HCT116 (cell line): ENCODE results near the gene GRIK4. TPM values are rescaled to one million over a fixed set of nuclear protein-coding genes. Genes with fewer than 3 reads are reported as not detected.

Source experiments
- ATAC-seq: fragments of 200-7000 bp; cut with Tn5 transposase; 2 replicates; pipeline ENCODE4 v1.9.1; 2020; ENCODE audit warnings: mild to moderate bottlenecking, moderate library complexity
- BruUV-seq: library from RNA; stranded (reverse); fragments of 400-500 nt; replicated peaks from 2 replicates; lab custom pipeline; 2021; lab: Mats Ljungman, UMichigan
- CTCF ChIA-PET: fragments of 300-600 bp; sonication (Branson Sonifier 250); formaldehyde crosslinking; loops from one replicate; lab custom pipeline; 2021; ENCODE audit warnings: antibody characterized with exemption; lab: Charles Lee
- POLR2A ChIA-PET: fragments of 300-600, 350-600 bp; sonication (Branson Sonifier 250); formaldehyde crosslinking; loops from one replicate; lab custom pipeline; 2021; ENCODE audit warnings: antibody characterized with exemption; lab: Charles Lee
- RAD21 ChIA-PET, 2 experiments: fragments of 300-600 bp; sonication (Branson Sonifier 250); formaldehyde crosslinking; loops; one replicate each; lab custom pipeline; 2023; ENCODE audit warnings: low total read pairs in 2 of 2; ENCODE audit not compliant: uncharacterized antibody in 2 of 2, unreplicated experiment in 2 of 2, low non-redundant PET in 1 of 2; lab: Charles Lee
- DNase-seq: peaks from one replicate; pipeline ENCODE4 v3.0.0-alpha.2; 2010; ENCODE audit warnings: low read depth, low spot score
- H2AFZ ChIP-seq: fragments of 200-600 bp; shearing (Covaris generic), sonication (generic); 2 replicates; pipeline ENCODE4 v1.6.1; 2017; ENCODE audit warnings: low read depth, mixed run types, mixed read lengths, antibody characterized with exemption, low read length; ENCODE audit not compliant: poor library complexity, severe bottlenecking
- H3K27ac ChIP-seq: 2 replicates; pipeline ENCODE4 v1.5.1; 2012; ENCODE audit warnings: low read depth, low read length
- H3K27me3 ChIP-seq: fragments of 200-600 bp; sonication (generic); 2 replicates; pipeline ENCODE4 v1.6.1; 2016; ENCODE audit warnings: mixed run types, low read length, mixed read lengths; ENCODE audit not compliant: insufficient read depth
- H3K36me3 ChIP-seq, 2 experiments: fragments of 200-500 bp in 1 of 2; fragments of 200-600 bp in 1 of 2; sonication (Bioruptor generic) in 1 of 2; sonication (generic) in 1 of 2; 2 replicates each; pipeline versions ENCODE4 v1.5.1 to v1.6.1; 2014 to 2016; ENCODE audit warnings: low read length in 2 of 2, inconsistent platforms in 1 of 2, mixed read lengths in 1 of 2, mixed run types in 1 of 2; ENCODE audit not compliant: insufficient read depth in 2 of 2, control insufficient read depth in 1 of 2
- H3K4me1 ChIP-seq, 2 experiments: fragments of 200-600 bp in 1 of 2; sonication (generic) in 1 of 2; 2 replicates each; pipeline versions ENCODE4 v1.5.1 to v1.6.1; 2012 to 2017; ENCODE audit warnings: low read length in 2 of 2, inconsistent platforms in 1 of 2, mild to moderate bottlenecking in 1 of 2, mixed read lengths in 1 of 2, mixed run types in 1 of 2, moderate library complexity in 1 of 2; ENCODE audit not compliant: insufficient read depth in 2 of 2, control insufficient read depth in 1 of 2
- H3K4me2 ChIP-seq: fragments of 200-600 bp; sonication (generic); 2 replicates; pipeline ENCODE4 v1.6.1; 2017; ENCODE audit warnings: mixed run types, low read length, mixed read lengths
- H3K4me3 ChIP-seq, 2 experiments: fragments of 200-600 bp in 1 of 2; sonication (generic) in 1 of 2; replicated peaks in 1 of 2; 2 replicates each; pipeline ENCODE4 v1.5.1; 2011 to 2016; ENCODE audit warnings: low read length in 2 of 2, control low read depth in 1 of 2, low read depth in 1 of 2, mild to moderate bottlenecking in 1 of 2, mixed read lengths in 1 of 2, mixed run types in 1 of 2
- H3K79me2 ChIP-seq: fragments of 200-600 bp; sonication (generic); 2 replicates; pipeline ENCODE4 v1.6.1; 2017; ENCODE audit warnings: mild to moderate bottlenecking, mixed run types, low read length, moderate library complexity, mixed read lengths; ENCODE audit not compliant: insufficient read depth
- H3K9ac ChIP-seq: fragments of 200-600 bp; sonication (generic); 2 replicates; pipeline ENCODE4 v1.6.1; 2016; ENCODE audit warnings: low read length, mixed read lengths
- H3K9me2 ChIP-seq: fragments of 200-600 bp; sonication (generic), shearing (Covaris generic); 2 replicates; pipeline ENCODE4 v1.6.1; 2017; ENCODE audit warnings: mixed run types, mild to moderate bottlenecking, moderate library complexity; ENCODE audit not compliant: insufficient read depth
- H3K9me3 ChIP-seq, 2 experiments: fragments of 200-500 bp in 1 of 2; fragments of 200-600 bp in 1 of 2; sonication (Bioruptor generic) in 1 of 2; sonication (generic) in 1 of 2; 2 replicates each; pipeline ENCODE4 v1.6.1; 2014 to 2017; ENCODE audit warnings: low read length in 2 of 2, mixed read lengths in 2 of 2, inconsistent platforms in 1 of 2, low read depth in 1 of 2, mild to moderate bottlenecking in 1 of 2, mixed run types in 1 of 2, moderate library complexity in 1 of 2; ENCODE audit not compliant: control insufficient read depth in 1 of 2, insufficient read depth in 1 of 2
- H4K20me1 ChIP-seq: fragments of 200-600 bp; sonication (generic), shearing (Covaris generic); 2 replicates; pipeline ENCODE4 v1.6.1; 2017; ENCODE audit warnings: mixed run types, mild to moderate bottlenecking, moderate library complexity; ENCODE audit not compliant: insufficient read depth
- CTCF ChIP-seq, 3 experiments: fragments of 200-600 bp in 1 of 3; sonication (generic) in 1 of 3; IDR thresholded peaks in 2 of 3; conservative IDR thresholded peaks in 1 of 3; 2 replicates each; pipeline ENCODE4 v1.5.1; 2012 to 2017; ENCODE audit warnings: low read depth in 2 of 3, low read length in 2 of 3, antibody characterized with exemption in 1 of 3, borderline replicate concordance in 1 of 3, control low read depth in 1 of 3, mild to moderate bottlenecking in 1 of 3, mixed read lengths in 1 of 3, mixed run types in 1 of 3, moderate library complexity in 1 of 3; ENCODE audit not compliant: insufficient read depth in 1 of 3
- EGR1 ChIP-seq: IDR thresholded peaks from 2 replicates; pipeline ENCODE4 v1.6.1; 2012; ENCODE audit warnings: low read depth
- ELF1 ChIP-seq: IDR thresholded peaks from 2 replicates; pipeline ENCODE4 v1.6.1; 2012; ENCODE audit warnings: low read depth, borderline replicate concordance
- EZH2 ChIP-seq: fragments of 200-600 bp; sonication (generic); IDR thresholded peaks from 2 replicates; pipeline ENCODE4 v1.6.1; 2017; ENCODE audit warnings: antibody characterized with exemption, mixed run types
- FOSL1 ChIP-seq: IDR thresholded peaks from 2 replicates; pipeline ENCODE4 v1.6.1; 2012; ENCODE audit warnings: low read depth
- JUND ChIP-seq: IDR thresholded peaks from 2 replicates; pipeline ENCODE4 v1.6.1; 2012
- MAX ChIP-seq: IDR thresholded peaks from 2 replicates; pipeline ENCODE4 v1.6.1; 2012
- POLR2A ChIP-seq: IDR thresholded peaks from 2 replicates; pipeline ENCODE4 v1.7.0; 2011; ENCODE audit warnings: borderline replicate concordance; ENCODE audit not compliant: insufficient read depth, insufficient read length; ENCODE audit errors: extremely low read depth
- POLR2AphosphoS5 ChIP-seq: IDR thresholded peaks from 2 replicates; pipeline ENCODE4 v1.6.1; 2011; ENCODE audit warnings: mild to moderate bottlenecking, low read depth, low read length, moderate library complexity
- RAD21 ChIP-seq: IDR thresholded peaks from 2 replicates; pipeline ENCODE4 v1.6.1; 2012; ENCODE audit warnings: low read depth, mild to moderate bottlenecking
- SRF ChIP-seq: IDR thresholded peaks from 2 replicates; pipeline ENCODE4 v1.6.1; 2012; ENCODE audit warnings: low read depth
- ZBTB33 ChIP-seq: IDR thresholded peaks from 2 replicates; pipeline ENCODE4 v1.6.1; 2011; ENCODE audit warnings: mild to moderate bottlenecking, low read length, moderate library complexity; ENCODE audit not compliant: insufficient replicate concordance; ENCODE audit errors: extremely low read depth
- ZFX ChIP-seq: fragments of 450-650 bp; IDR thresholded peaks from 2 replicates; pipeline ENCODE4 v1.6.1; 2017
- intact Hi-C: fragments of 100-400 bp; cut with micrococcal nuclease; formaldehyde crosslinking; loops from 2 replicates; pipeline ENCODE4 v1.10.0; 2022
- total RNA-seq: library from RNA; stranded (reverse); gene quantifications from one replicate; pipeline ENCODE4 v1.2.1, GENCODE V29; 2021; ENCODE audit not compliant: unreplicated experiment

The GRIK4 gene
- total RNA-seq, 1 experiment from 2014 or later, result 0.52 TPM

- H3K9me2 ChIP-seq, result no peaks in the 10 kb centered on the region
- H3K27ac ChIP-seq, result no peak overlapping the region
- ChIA-PET CTCF (no interaction called here), RAD21 (no interaction called here), POLR2A (no interaction called here)
- no TSS peak for BruUV-seq
- no peak overlapping the region for H2AFZ ChIP-seq
- H3K9me3 ChIP-seq, result no peaks in the 10 kb centered on the region
- peaks cover 57% of the 10 kb centered on the region for H3K27me3 ChIP-seq
- no peaks in the 10 kb centered on the region for H3K79me2 ChIP-seq
- no peak for DNase-seq
- H3K4me1 ChIP-seq, result no peaks in the 10 kb centered on the region
- H3K36me3 ChIP-seq, result no peaks in the 10 kb centered on the region
- no peak overlapping the region for H3K4me3 ChIP-seq
- H3K9ac ChIP-seq, result no peak overlapping the region
- intact Hi-C loops, result no loop called here
- no peak for ATAC-seq
- H3K4me2 ChIP-seq, result no peak overlapping the region
- H4K20me1 ChIP-seq, result no peaks in the 10 kb centered on the region
- TF ChIP-seq EZH2, result no peak
- TF ChIP-seq ELF1, result no peak
- TF ChIP-seq ZBTB33, result no peak
- no peak for TF ChIP-seq RAD21
- TF ChIP-seq FOSL1, result no peak
- TF ChIP-seq SRF, result no peak
- no peak for TF ChIP-seq JUND
- no peak for TF ChIP-seq MAX
- TF ChIP-seq CTCF (IDR thresholded peaks at IDR 0.05 in 2 of 3, conservative IDR thresholded peaks at IDR 0.05 in 1 of 3; ENCODE audit: borderline replicate concordance in 1 of 3, insufficient read depth in 1 of 3, low read depth in 2 of 3, low read length in 2 of 3), result no peak
- no peak for TF ChIP-seq ZFX
- TF ChIP-seq POLR2A, result no peak
- TF ChIP-seq EGR1, result no peak
- TF ChIP-seq POLR2AphosphoS5, result no peak
Measured at GRCh38 chr11:120884154-120885020, 372.8 kb downstream of the GRIK4 start.
